Upper lobe of left lung (tissue), 4 donors: ENCODE measurements around the gene NUPR1.

Experiments
- EP300 ChIP-seq, 4 donors: sonication (generic); formaldehyde crosslinking; IDR thresholded peaks; one replicate each; pipeline ENCODE4 v1.5.1; 2017; ENCODE audit warnings: antibody characterized with exemption in 4 of 4, control low read depth in 2 of 4
- POLR2A ChIP-seq, 4 donors: fragments of 450-650 bp; IDR thresholded peaks; one replicate each; pipeline ENCODE4 v1.5.1; 2016 to 2017; ENCODE audit warnings: antibody characterized with exemption in 4 of 4, mild to moderate bottlenecking in 2 of 4
- POLR2AphosphoS5 ChIP-seq, 2 donors: sonication (generic); formaldehyde crosslinking; IDR thresholded peaks; one replicate each; pipeline ENCODE4 v1.5.1; 2017; ENCODE audit warnings: antibody characterized with exemption in 2 of 2
- TF ChIP-seq, protein P1 (sequence below), 6 experiments: fragments of 450-650 bp in 4 of 6; fragments of 200-600 bp in 2 of 6; sonication (generic) in 2 of 6; IDR thresholded peaks; one replicate each; pipeline ENCODE4 v1.5.1; 2016 to 2019; ENCODE audit warnings: antibody characterized with exemption in 6 of 6

DNA sequence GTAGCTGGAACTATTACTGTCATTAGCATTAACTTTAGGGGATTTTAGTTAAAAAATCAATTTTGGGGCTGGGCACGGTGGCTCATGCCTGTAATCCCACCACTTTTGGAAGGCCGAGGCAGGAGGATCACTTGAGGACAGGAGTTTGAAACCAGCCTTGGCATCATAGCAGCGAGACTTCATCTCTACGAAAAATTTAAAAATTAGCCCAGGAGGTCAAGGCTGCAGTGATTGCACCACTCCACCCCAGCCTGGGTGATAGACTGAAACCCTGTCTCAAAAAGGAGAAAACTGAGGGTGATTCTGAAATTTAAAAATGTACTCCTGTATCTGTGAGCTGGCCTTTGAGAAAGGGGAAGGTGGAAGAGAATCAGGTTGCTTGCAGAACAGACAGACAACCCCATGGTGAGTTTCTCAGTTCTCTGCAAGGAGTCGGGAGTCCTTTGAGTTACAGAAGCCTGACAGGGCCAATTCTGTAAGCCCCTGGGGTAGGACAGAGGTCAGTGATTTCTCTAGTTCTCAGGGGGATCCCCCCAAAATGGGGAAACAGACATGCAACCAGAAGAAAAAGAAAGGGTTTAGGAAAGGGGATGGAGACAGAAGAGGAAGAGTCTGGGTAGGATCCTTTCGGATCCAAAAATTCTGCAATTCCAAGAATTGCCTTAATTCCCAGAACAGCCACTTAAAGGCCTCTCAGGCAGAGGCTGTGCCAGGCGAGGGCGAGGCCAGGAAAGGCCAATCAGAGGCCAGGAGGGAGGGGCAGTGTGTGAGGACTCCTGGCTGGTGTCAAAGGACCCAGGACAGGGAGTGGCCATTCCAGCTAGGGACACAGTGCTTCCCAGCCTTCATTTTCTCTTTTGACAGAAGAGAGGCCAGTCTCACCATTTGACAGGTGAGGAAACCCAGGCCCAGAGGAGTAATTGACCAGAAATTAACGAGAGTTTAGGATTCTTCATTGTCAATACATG lies 6.7 kb downstream of the NUPR1 start:
- TF ChIP-seq, protein P1, sequence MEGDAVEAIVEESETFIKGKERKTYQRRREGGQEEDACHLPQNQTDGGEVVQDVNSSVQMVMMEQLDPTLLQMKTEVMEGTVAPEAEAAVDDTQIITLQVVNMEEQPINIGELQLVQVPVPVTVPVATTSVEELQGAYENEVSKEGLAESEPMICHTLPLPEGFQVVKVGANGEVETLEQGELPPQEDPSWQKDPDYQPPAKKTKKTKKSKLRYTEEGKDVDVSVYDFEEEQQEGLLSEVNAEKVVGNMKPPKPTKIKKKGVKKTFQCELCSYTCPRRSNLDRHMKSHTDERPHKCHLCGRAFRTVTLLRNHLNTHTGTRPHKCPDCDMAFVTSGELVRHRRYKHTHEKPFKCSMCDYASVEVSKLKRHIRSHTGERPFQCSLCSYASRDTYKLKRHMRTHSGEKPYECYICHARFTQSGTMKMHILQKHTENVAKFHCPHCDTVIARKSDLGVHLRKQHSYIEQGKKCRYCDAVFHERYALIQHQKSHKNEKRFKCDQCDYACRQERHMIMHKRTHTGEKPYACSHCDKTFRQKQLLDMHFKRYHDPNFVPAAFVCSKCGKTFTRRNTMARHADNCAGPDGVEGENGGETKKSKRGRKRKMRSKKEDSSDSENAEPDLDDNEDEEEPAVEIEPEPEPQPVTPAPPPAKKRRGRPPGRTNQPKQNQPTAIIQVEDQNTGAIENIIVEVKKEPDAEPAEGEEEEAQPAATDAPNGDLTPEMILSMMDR (IDR thresholded peaks at IDR 0.05), result no peak
- TF ChIP-seq EP300 (IDR thresholded peaks at IDR 0.05) (peak in 3 of 4 donors; percentile 75 to 80 (median 76)), POLR2A (IDR thresholded peaks at IDR 0.05) (peak in 2 of 4 donors; percentile 29 to 72), POLR2AphosphoS5 (IDR thresholded peaks at IDR 0.05) (peak; percentile 54 to 78)
